Upper lobe of right lung (tissue), 1 donor: ENCODE data around the gene MEIOSIN. TPM values are rescaled to one million over a fixed set of nuclear protein-coding genes. Genes with fewer than 3 reads are reported as not detected.
"Not testable (repeated sequence)": the region's sequence is repeated elsewhere in the genome, so short reads cannot be mapped to it uniquely, and the experiment has no call there.

ENCODE experiments used
- ATAC-seq: fragments of 200-7000 bp; cut with Tn5 transposase; one replicate; pipeline ENCODE4 v1.9.1; 2020; ENCODE audit warnings: mild to moderate bottlenecking, moderate library complexity
- DNase-seq: peaks from one replicate; pipeline ENCODE4 v3.0.0-alpha.2; 2020
- H3K27ac ChIP-seq: fragments of 200-600 bp; one replicate; pipeline ENCODE4 v1.8.0; 2022
- H3K27me3 ChIP-seq: fragments of 200-600 bp; one replicate; pipeline ENCODE4 v1.8.0; 2022; ENCODE audit warnings: mild to moderate bottlenecking
- H3K36me3 ChIP-seq: fragments of 200-600 bp; one replicate; pipeline ENCODE4 v1.8.0; 2022
- H3K4me1 ChIP-seq: fragments of 200-600 bp; one replicate; pipeline ENCODE4 v1.8.0; 2022
- H3K4me3 ChIP-seq: fragments of 200-600 bp; one replicate; pipeline ENCODE4 v1.8.0; 2022; ENCODE audit warnings: mild to moderate bottlenecking
- H3K9me3 ChIP-seq: fragments of 200-600 bp; one replicate; pipeline ENCODE4 v1.8.0; 2022
- intact Hi-C: fragments of 100-400 bp; cut with DNase I; formaldehyde crosslinking; loops from one replicate; pipeline ENCODE4 v1.11.0; 2022
- total RNA-seq: library from RNA; stranded (reverse); fragmentation: NEBNext Ultra II Directional; extraction: Animal tissue kit (Norgen Biotek cat#: 25700); gene quantifications from one replicate; pipeline ENCODE4 v1.2.1, GENCODE V29; 2021
- TF ChIP-seq, protein P1 (sequence below): fragments of 200-600 bp; IDR thresholded peaks from one replicate; pipeline ENCODE4 v1.8.0; 2022; ENCODE audit warnings: antibody characterized with exemption
- donor health status: DM: no; HTN: yes; CAD: no; lungs with severe emphysema.

Gene MEIOSIN
- total RNA-seq, 1 donor from 2014 or later, result not detected

DNA sequence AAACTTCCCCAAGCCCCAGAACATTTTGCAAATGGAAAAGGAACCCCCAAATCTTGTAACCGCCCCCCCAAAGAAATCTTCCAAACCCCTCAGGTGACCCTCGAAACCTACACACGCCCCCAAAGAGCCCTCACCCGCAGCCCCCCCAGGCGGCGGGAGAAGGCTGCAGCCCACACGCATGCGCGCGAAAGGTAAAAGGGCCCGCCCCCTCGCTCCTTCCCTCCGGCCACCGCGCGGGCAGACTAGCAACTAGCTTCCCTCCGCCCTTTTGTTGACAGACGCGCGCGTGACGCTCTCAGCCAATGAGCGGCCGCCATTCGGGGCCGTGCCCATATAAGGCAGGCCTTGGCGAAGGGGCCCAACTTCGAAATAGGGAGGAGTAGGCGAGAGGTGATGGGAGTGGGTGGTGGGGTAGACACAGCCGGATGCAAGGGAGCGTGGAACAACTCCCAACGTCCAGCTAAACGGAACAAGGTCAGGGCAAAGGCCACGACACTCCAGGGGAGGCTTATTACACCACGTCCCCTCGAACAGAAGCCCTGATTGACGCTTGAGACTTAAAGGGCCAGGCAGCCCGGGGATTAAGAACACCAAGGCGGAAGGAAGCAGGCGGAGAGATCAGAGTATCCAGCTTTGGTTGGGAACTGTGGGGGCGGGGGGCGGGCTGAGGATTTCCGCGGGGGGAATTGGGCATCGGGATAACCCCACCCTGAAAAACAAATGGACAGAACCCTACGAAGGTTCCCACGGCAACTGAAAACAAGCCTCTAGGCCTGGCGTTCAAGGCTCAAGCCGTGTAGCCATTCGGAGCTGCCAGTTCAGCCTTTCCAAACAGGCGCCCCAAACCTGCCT, 15.9 kb upstream of the MEIOSIN start:
- TF ChIP-seq, protein P1, sequence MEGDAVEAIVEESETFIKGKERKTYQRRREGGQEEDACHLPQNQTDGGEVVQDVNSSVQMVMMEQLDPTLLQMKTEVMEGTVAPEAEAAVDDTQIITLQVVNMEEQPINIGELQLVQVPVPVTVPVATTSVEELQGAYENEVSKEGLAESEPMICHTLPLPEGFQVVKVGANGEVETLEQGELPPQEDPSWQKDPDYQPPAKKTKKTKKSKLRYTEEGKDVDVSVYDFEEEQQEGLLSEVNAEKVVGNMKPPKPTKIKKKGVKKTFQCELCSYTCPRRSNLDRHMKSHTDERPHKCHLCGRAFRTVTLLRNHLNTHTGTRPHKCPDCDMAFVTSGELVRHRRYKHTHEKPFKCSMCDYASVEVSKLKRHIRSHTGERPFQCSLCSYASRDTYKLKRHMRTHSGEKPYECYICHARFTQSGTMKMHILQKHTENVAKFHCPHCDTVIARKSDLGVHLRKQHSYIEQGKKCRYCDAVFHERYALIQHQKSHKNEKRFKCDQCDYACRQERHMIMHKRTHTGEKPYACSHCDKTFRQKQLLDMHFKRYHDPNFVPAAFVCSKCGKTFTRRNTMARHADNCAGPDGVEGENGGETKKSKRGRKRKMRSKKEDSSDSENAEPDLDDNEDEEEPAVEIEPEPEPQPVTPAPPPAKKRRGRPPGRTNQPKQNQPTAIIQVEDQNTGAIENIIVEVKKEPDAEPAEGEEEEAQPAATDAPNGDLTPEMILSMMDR, result peak; percentile 15
- intact Hi-C loops, result no loop called here
- peak; percentile 100 for DNase-seq
- H3K4me3 ChIP-seq, result peak overlapping the region; percentile 69
- H3K27ac ChIP-seq, result peak overlapping the region; percentile 86
- H3K36me3 ChIP-seq, result peaks cover 15% of the 10 kb centered on the region
- no peaks in the 10 kb centered on the region for H3K27me3 ChIP-seq
- peak; percentile 98 for ATAC-seq
- H3K9me3 ChIP-seq, result no peaks in the 10 kb centered on the region
- peaks cover 15% of the 10 kb centered on the region for H3K4me1 ChIP-seq

DNA sequence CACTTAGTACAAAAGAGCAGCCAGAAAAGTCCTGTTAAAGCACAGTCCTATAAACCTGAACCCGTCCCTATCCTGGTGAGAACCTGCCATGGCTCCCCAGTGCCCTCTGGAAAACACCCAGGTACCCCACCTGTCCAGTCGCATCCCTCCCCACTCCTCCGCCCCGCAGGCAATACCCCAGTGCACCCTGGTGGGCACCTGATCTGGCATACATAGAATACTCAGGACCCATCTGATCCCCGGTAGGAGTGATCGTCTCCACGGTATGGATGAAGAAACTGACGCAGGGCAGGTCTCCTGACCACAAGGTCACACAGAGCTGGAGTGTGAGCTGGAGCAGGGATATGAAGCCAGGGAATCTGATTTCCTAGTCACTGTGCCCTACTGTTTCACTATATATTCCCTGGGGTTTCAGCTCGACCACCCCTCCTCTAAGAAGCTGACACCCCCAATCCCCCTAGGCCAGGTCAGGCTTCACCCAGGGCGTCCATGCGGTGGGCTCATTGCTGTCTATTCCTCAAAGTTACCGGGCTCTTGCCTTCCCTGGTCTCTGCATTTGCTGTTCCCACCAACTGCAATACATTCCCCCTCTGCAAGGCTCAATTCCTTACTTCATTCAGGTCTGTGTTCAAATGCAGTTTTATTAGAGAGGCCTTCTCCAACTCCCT, 15.1 kb upstream of the MEIOSIN start:
- intact Hi-C loops, result no loop called here
- peak overlapping the region; percentile 69 for H3K4me3 ChIP-seq
- peak; percentile 66 for DNase-seq
- TF ChIP-seq, protein P1, result no peak
- peaks cover 10% of the 10 kb centered on the region for H3K36me3 ChIP-seq
- H3K27me3 ChIP-seq, result no peaks in the 10 kb centered on the region
- peak overlapping the region; percentile 86 for H3K27ac ChIP-seq
- H3K4me1 ChIP-seq, result peaks cover 15% of the 10 kb centered on the region
- ATAC-seq, result no peak
- no peaks in the 10 kb centered on the region for H3K9me3 ChIP-seq

DNA sequence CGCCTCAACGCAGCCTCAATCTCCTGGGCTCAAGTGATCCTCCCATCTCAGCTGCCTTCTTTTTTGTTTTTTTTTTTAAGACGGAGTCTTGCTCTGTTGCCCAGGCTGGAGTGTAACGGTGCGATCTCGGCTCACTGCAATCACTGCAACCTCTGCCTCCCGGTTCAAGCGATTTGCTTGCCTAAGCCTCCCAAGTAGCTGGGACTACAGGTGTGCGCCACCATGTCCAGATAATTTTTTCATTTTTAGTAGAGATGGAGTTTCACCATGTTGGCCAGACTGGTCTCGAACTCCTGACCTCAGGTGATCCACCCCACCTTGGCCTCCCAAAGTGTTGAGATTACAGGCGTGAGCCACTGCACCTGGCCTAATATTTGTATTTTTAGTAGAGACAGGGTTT, 13.2 kb upstream of the MEIOSIN start:
- H3K9me3 ChIP-seq, H3K27me3 ChIP-seq, H3K4me3 ChIP-seq, H3K27ac ChIP-seq, DNase-seq, ATAC-seq, intact Hi-C loops: not testable (repeated sequence)
- Histone ChIP-seq H3K36me3 (peaks cover 14% of the 10 kb centered on the region), H3K4me1 (peaks cover 15% of the 10 kb centered on the region)

DNA sequence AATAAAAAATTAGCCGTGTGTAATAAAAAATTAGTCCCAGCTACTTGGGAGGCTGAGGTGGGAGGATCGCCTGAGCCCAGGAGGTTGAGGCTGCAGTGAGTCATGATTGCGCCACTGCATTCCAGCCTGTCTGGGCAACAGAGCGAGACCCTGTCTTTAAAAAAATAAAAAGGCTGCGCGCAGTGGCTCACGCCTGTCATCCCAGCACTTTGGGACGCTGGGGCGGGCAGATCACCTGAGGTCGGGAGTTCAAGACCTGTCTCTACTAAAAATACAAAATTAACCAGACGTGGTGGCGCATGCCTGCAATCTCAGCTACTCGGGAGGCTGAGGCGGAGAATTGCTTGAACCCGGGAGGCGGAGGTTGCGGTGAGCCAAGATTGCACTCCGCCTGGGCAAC, 4.6 kb upstream of the MEIOSIN start:
- H3K4me3 ChIP-seq, H3K9me3 ChIP-seq, intact Hi-C loops, H3K27ac ChIP-seq, H3K36me3 ChIP-seq, DNase-seq, H3K27me3 ChIP-seq, ATAC-seq: not testable (repeated sequence)
- H3K4me1 ChIP-seq, result peaks cover 13% of the 10 kb centered on the region

DNA sequence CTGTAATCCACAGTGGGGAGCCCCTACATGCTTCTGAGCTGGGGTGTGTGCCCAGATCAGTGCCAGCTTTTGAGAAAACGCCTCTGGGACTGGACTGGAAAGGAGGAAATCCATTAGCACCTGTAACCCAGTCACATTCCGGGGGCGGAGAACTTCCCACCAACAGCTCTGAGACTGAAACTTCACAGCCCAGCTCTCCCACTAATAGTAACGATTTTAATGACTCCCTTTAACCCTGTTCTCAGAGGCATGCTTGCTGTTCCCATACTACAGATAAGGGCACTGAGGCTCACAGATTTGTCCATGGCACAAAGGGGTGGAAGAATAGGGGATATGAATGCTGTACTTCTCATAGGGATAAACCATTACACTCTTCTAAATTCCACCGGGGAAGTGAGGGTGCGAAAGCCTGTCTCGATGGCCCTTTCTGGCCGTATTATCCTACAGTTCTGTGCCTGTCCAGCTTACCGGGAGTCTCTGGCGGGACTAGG, 3.4 kb upstream of the MEIOSIN start:
- Histone ChIP-seq H3K4me1 (peaks cover 13% of the 10 kb centered on the region), H3K9me3 (no peaks in the 10 kb centered on the region), H3K27me3 (no peaks in the 10 kb centered on the region), H3K4me3 (peak overlapping the region; percentile 81), H3K27ac (peak overlapping the region; percentile 70), H3K36me3 (peaks cover 6% of the 10 kb centered on the region)
- intact Hi-C loops, result no loop called here
- TF ChIP-seq, protein P1, result no peak
- ATAC-seq (peak; percentile 2), DNase-seq (no peak)

DNA sequence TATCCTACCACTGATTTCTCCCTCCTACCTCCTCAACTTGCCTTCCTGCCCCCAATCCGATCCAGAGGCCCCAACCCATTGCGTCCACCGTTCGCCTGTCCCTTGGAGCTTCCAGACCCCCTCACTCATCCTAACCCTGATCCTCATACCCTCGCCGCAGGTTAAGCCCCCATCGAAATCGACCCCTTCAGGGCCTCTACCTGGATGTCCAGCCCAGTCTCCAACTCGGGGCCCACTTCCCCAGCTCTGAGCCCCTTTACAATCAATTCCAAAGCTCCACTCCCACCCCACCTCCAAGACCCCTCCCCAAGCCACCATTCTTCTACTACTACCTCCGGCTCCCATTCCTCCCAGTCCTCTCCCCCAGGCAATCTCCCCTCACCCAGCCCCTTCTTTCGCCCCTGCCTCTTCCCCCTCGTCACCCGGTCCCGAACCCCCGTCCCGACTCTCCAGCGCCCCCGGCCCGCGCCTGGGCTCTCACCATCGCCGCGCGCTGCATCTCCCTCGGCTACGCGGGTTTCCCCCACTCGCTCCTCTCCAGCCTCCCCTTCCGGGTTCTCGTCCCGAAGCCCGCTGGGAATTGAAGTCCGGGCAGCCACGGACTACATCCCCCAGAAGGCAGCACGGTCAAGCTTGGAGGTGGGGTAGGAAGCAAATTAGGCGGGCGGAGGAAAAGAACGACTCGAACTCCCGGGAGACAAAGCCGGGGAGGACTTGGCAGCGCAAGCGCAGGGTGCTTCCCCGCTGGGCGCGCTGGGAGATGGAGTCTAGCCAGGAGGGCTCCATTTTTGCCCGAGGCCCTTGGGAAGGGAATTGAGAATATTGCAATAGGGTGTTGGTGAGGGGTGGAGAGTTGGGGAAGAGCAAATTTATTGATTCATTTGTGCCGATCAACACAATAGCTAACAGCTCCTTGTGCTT, 2.6 kb upstream of the MEIOSIN start, which contains the start of gene FBXO46:
FBXO46 (minus strand) TSS at position 529 of the 921 bp plus-strand sequence. CDS start 17,401 bp downstream, outside the sequence.
- DNase-seq, result peak; percentile 97
- peak; percentile 99 for ATAC-seq
- peaks cover 6% of the 10 kb centered on the region for H3K36me3 ChIP-seq
- TF ChIP-seq, protein P1, result no peak
- intact Hi-C loops, result no loop called here
- peaks cover 13% of the 10 kb centered on the region for H3K4me1 ChIP-seq
- peak within 1 kb of the TSS; percentile 70 for H3K27ac ChIP-seq
- H3K9me3 ChIP-seq, result no peaks in the 10 kb centered on the region
- H3K27me3 ChIP-seq, result no peaks in the 10 kb centered on the region
- H3K4me3 ChIP-seq, result peak within 1 kb of the TSS; percentile 81
